OCI-LY7 (cell line): ENCODE results near the gene KLF8. TPM values are rescaled to one million over a fixed set of nuclear protein-coding genes. Genes with fewer than 3 reads are reported as not detected.

ENCODE experiments used
- BruUV-seq: library from RNA; stranded (reverse); fragments of 400-500 nt; replicated peaks from 2 replicates; lab custom pipeline; 2021; lab: Mats Ljungman, UMichigan
- CTCF ChIA-PET: fragments of 300-600 bp; sonication (Branson Sonifier 250); formaldehyde crosslinking; loops from one replicate; lab custom pipeline; 2022; ENCODE audit warnings: antibody characterized with exemption; ENCODE audit not compliant: unreplicated experiment; lab: Charles Lee
- POLR2A ChIA-PET: fragments of 300-600 bp; sonication (Branson Sonifier 250); formaldehyde crosslinking; loops from one replicate; lab custom pipeline; 2022; ENCODE audit warnings: antibody characterized with exemption; lab: Charles Lee
- DNase-seq: peaks from one replicate; pipeline ENCODE4 v3.0.0-alpha.2; 2015; ENCODE audit warnings: low spot score
- H2AFZ ChIP-seq: fragments of 200-600 bp; sonication (generic), shearing (Covaris generic); 2 replicates; pipeline ENCODE4 v1.6.1; 2014; ENCODE audit warnings: mild to moderate bottlenecking, antibody characterized with exemption, low read length, moderate library complexity
- H3K27ac ChIP-seq: fragments of 200-600 bp; sonication (generic); 2 replicates; pipeline ENCODE4 v1.5.1; 2014; ENCODE audit warnings: mixed run types, low read depth, mild to moderate bottlenecking, moderate library complexity, low read length, inconsistent platforms; ENCODE audit not compliant: poor library complexity, severe bottlenecking
- H3K36me3 ChIP-seq: fragments of 200-600 bp; sonication (generic); 2 replicates; pipeline ENCODE4 v1.6.1; 2014; ENCODE audit warnings: mild to moderate bottlenecking, antibody characterized with exemption, low read length, moderate library complexity, mixed read lengths; ENCODE audit not compliant: insufficient read depth
- H3K4me1 ChIP-seq: fragments of 200-600 bp; sonication (generic); 2 replicates; pipeline ENCODE4 v1.5.1; 2014; ENCODE audit warnings: mild to moderate bottlenecking, low read length; ENCODE audit not compliant: insufficient read depth, poor library complexity, severe bottlenecking
- H3K4me2 ChIP-seq: fragments of 200-600 bp; sonication (generic); 2 replicates; pipeline ENCODE4 v1.6.1; 2014; ENCODE audit warnings: mild to moderate bottlenecking, low read length
- H3K4me3 ChIP-seq: fragments of 200-600 bp; sonication (generic); 2 replicates; pipeline ENCODE4 v1.5.1; 2014; ENCODE audit warnings: mild to moderate bottlenecking, low read depth, low read length; ENCODE audit not compliant: poor library complexity, severe bottlenecking
- H3K79me2 ChIP-seq: fragments of 200-600 bp; sonication (generic); 2 replicates; pipeline ENCODE4 v1.6.1; 2016; ENCODE audit warnings: low read depth, mild to moderate bottlenecking, low read length, moderate library complexity, mixed read lengths; ENCODE audit not compliant: insufficient read depth
- H3K9me2 ChIP-seq: fragments of 200-600 bp; sonication (generic); 2 replicates; pipeline ENCODE4 v1.6.1; 2016; ENCODE audit warnings: mild to moderate bottlenecking, low read length, mixed read lengths; ENCODE audit not compliant: insufficient read depth
- H3K9me3 ChIP-seq: fragments of 200-600 bp; sonication (generic); 2 replicates; pipeline ENCODE4 v1.6.1; 2014; ENCODE audit warnings: mild to moderate bottlenecking, mixed run types, low read length, mixed read lengths
- H4K20me1 ChIP-seq: fragments of 200-600 bp; sonication (generic); 2 replicates; pipeline ENCODE4 v1.6.1; 2014; ENCODE audit warnings: mild to moderate bottlenecking, antibody characterized with exemption, low read length, moderate library complexity, mixed read lengths; ENCODE audit not compliant: insufficient read depth
- EZH2phosphoT487 ChIP-seq: fragments of 200-600 bp; sonication (generic); IDR thresholded peaks from 2 replicates; pipeline ENCODE4 v1.6.1; 2018; ENCODE audit warnings: low read depth, borderline replicate concordance, mild to moderate bottlenecking, mixed run types, antibody characterized with exemption, low read length, moderate library complexity, mixed read lengths
- intact Hi-C: fragments of 100-400 bp; cut with micrococcal nuclease; formaldehyde crosslinking; loops from one replicate; pipeline ENCODE4 v1.10.0; 2022; ENCODE audit not compliant: unreplicated experiment
- total RNA-seq, 2 experiments: library from RNA; depleted of rRNA in 1 of 2; stranded (reverse); fragments of >200 nt in 1 of 2; shearing (Covaris generic) in 1 of 2; gene quantifications; 2 replicates each; pipeline ENCODE4 v1.2.3, GENCODE V29; 2014 to 2022
- TF ChIP-seq, protein P1 (sequence below): fragments of 200-600 bp; sonication (generic); conservative IDR thresholded peaks from 2 replicates; pipeline ENCODE4 v1.5.1; 2014; ENCODE audit warnings: mild to moderate bottlenecking, antibody characterized with exemption, low read length, moderate library complexity, mixed read lengths

KLF8 gene
- total RNA-seq, 2 experiments from 2014 or later = not detected

DNA sequence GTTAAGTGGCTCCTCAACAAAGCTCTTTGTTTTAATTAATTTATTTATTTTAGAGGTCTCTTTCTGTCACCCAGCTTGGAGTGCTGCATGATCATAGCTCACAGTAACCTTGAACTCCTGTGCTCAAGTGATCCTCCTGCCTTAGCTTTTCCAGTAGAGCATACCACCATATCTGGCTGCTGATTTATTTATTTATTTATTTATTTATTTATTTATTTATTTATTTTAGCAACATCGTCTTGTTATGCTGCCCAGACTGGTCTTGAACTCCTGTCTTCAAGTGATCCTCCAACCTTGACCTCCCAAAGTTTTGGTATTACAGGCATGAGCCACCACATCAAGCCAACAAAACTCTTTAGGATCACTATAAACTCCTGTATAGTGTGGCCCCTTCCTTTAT lies 15.8 kb upstream of the KLF8 start:
- TF ChIP-seq, protein P1, sequence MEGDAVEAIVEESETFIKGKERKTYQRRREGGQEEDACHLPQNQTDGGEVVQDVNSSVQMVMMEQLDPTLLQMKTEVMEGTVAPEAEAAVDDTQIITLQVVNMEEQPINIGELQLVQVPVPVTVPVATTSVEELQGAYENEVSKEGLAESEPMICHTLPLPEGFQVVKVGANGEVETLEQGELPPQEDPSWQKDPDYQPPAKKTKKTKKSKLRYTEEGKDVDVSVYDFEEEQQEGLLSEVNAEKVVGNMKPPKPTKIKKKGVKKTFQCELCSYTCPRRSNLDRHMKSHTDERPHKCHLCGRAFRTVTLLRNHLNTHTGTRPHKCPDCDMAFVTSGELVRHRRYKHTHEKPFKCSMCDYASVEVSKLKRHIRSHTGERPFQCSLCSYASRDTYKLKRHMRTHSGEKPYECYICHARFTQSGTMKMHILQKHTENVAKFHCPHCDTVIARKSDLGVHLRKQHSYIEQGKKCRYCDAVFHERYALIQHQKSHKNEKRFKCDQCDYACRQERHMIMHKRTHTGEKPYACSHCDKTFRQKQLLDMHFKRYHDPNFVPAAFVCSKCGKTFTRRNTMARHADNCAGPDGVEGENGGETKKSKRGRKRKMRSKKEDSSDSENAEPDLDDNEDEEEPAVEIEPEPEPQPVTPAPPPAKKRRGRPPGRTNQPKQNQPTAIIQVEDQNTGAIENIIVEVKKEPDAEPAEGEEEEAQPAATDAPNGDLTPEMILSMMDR = no peak
- TF ChIP-seq EZH2phosphoT487 = no peak
- no peak overlapping the region for H3K4me2 ChIP-seq
- no peak overlapping the region for H2AFZ ChIP-seq
- H3K9me3 ChIP-seq = no peaks in the 10 kb centered on the region
- no peaks in the 10 kb centered on the region for H4K20me1 ChIP-seq
- no peak overlapping the region for H3K4me3 ChIP-seq
- DNase-seq = no peak
- H3K27ac ChIP-seq = no peak overlapping the region
- H3K79me2 ChIP-seq = no peaks in the 10 kb centered on the region
- H3K4me1 ChIP-seq = no peaks in the 10 kb centered on the region
- no TSS peak for BruUV-seq
- H3K9me2 ChIP-seq = no peaks in the 10 kb centered on the region
- intact Hi-C loops = no loop called here
- POLR2A ChIA-PET = no interaction called here
- CTCF ChIA-PET = no interaction called here
- no peaks in the 10 kb centered on the region for H3K36me3 ChIP-seq

DNA sequence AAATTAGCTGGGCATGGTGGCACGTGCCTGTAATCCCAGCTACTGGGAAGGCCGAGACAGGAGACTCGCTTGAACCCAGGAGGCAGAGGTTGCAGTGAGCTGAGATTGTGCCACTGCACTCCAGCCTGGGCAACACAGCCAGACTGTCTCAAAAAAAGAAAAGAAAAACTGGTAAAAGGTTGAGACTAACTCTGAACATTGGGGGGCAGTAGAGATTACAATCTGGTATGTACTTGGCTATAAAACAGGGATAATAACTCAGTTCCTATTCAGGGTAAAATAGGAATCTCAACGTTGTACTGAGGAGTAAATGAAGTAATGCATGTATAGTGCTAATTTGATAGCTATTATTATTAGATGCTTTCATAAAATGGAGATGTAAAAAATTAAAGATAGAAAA lies 12.5 kb upstream of the KLF8 start:
- DNase-seq = no peak
- Histone ChIP-seq H2AFZ (no peak overlapping the region), H3K4me2 (no peak overlapping the region), H3K9me2 (no peaks in the 10 kb centered on the region), H3K4me3 (no peak overlapping the region), H3K4me1 (no peaks in the 10 kb centered on the region), H3K9me3 (no peaks in the 10 kb centered on the region), H3K36me3 (no peaks in the 10 kb centered on the region), H4K20me1 (no peaks in the 10 kb centered on the region), H3K27ac (no peak overlapping the region), H3K79me2 (no peaks in the 10 kb centered on the region)
- intact Hi-C loops = no loop called here
- POLR2A ChIA-PET = no interaction called here
- no TSS peak for BruUV-seq
- TF ChIP-seq, protein P1 = peak; percentile 39; the same call in 1 of the 2 replicates
- TF ChIP-seq EZH2phosphoT487 = no peak
- CTCF ChIA-PET = no interaction called here

DNA sequence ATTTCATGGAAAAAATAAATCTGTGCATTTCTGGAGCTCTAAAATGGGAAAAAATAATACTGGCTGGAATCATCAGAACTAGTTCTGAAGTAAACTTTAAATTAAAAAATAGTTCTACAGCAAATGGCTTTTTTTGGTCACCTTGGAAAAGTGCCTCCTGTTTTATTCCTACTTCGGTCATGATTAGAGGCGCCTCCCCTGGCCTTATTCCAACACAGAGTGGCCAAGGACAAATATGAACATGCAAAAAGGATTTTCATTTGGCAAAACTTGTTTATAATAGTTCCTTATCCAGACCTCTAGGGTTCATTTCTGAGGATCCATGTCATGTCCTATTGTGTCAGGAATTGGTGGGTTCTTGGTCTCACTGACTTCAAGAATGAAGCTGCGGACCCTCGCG lies 11.1 kb upstream of the KLF8 start:
- no TSS peak for BruUV-seq
- H3K79me2 ChIP-seq = no peaks in the 10 kb centered on the region
- no peak overlapping the region for H3K27ac ChIP-seq
- H3K4me1 ChIP-seq = no peaks in the 10 kb centered on the region
- no peak overlapping the region for H3K4me2 ChIP-seq
- intact Hi-C loops = no loop called here
- H3K9me2 ChIP-seq = no peaks in the 10 kb centered on the region
- no peaks in the 10 kb centered on the region for H3K9me3 ChIP-seq
- H2AFZ ChIP-seq = no peak overlapping the region
- no peaks in the 10 kb centered on the region for H4K20me1 ChIP-seq
- DNase-seq = no peak
- no peak for TF ChIP-seq EZH2phosphoT487
- TF ChIP-seq, protein P1 = no peak
- H3K36me3 ChIP-seq = no peaks in the 10 kb centered on the region
- ChIA-PET CTCF (no interaction called here), POLR2A (no interaction called here)
- H3K4me3 ChIP-seq = no peak overlapping the region
